HL-60 (cell line): Measurements from ENCODE around the gene TMEM229A.

Experiments used
- TF ChIP-seq, protein P1 (sequence below): IDR thresholded peaks from one replicate; pipeline ENCODE4 v1.5.1; 2011; ENCODE audit warnings: low read length, control low read depth, inconsistent platforms; ENCODE audit not compliant: insufficient read depth
- TF ChIP-seq, protein P2 (sequence below): IDR thresholded peaks from 2 replicates; pipeline ENCODE4 v1.6.1; 2012; ENCODE audit warnings: low read depth; ENCODE audit not compliant: insufficient replicate concordance

DNA sequence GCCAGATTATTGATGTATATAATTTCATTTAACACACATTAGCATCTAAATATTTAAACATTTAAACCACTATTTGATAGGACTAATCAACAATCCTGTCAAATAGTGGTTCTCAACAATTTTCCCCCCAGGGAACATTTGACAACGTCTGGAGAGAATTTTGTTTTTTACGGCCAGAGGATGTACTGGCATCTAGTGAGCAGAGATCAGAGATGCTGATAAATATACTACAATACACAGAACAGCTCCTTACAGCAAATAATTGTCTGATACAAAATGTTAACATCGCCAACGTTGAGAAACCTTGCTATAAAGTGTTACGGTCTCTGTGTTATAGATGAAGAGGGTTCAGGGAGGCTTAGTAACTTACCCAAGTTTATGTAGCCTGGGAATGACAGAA, 25.0 kb upstream of the TMEM229A start:
- TF ChIP-seq, protein P1, sequence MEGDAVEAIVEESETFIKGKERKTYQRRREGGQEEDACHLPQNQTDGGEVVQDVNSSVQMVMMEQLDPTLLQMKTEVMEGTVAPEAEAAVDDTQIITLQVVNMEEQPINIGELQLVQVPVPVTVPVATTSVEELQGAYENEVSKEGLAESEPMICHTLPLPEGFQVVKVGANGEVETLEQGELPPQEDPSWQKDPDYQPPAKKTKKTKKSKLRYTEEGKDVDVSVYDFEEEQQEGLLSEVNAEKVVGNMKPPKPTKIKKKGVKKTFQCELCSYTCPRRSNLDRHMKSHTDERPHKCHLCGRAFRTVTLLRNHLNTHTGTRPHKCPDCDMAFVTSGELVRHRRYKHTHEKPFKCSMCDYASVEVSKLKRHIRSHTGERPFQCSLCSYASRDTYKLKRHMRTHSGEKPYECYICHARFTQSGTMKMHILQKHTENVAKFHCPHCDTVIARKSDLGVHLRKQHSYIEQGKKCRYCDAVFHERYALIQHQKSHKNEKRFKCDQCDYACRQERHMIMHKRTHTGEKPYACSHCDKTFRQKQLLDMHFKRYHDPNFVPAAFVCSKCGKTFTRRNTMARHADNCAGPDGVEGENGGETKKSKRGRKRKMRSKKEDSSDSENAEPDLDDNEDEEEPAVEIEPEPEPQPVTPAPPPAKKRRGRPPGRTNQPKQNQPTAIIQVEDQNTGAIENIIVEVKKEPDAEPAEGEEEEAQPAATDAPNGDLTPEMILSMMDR, result no peak
- TF ChIP-seq, protein P2, sequence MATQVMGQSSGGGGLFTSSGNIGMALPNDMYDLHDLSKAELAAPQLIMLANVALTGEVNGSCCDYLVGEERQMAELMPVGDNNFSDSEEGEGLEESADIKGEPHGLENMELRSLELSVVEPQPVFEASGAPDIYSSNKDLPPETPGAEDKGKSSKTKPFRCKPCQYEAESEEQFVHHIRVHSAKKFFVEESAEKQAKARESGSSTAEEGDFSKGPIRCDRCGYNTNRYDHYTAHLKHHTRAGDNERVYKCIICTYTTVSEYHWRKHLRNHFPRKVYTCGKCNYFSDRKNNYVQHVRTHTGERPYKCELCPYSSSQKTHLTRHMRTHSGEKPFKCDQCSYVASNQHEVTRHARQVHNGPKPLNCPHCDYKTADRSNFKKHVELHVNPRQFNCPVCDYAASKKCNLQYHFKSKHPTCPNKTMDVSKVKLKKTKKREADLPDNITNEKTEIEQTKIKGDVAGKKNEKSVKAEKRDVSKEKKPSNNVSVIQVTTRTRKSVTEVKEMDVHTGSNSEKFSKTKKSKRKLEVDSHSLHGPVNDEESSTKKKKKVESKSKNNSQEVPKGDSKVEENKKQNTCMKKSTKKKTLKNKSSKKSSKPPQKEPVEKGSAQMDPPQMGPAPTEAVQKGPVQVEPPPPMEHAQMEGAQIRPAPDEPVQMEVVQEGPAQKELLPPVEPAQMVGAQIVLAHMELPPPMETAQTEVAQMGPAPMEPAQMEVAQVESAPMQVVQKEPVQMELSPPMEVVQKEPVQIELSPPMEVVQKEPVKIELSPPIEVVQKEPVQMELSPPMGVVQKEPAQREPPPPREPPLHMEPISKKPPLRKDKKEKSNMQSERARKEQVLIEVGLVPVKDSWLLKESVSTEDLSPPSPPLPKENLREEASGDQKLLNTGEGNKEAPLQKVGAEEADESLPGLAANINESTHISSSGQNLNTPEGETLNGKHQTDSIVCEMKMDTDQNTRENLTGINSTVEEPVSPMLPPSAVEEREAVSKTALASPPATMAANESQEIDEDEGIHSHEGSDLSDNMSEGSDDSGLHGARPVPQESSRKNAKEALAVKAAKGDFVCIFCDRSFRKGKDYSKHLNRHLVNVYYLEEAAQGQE, result no peak
